ENCODE results near the gene TRIM7. TPM values are rescaled to one million over a fixed set of nuclear protein-coding genes. Genes with fewer than 3 reads are reported as not detected.
A peak's percentile ranks its signal among the peaks of the same experiment; 100 is the strongest.

Gene TRIM7
- total and polyA plus RNA-seq, 9 of the 15 experiments (the other 6 are each of a cell fraction or from before 2014, with no cell fraction given): 2.6 to 14.9 (median 8.9) TPM

DNA sequence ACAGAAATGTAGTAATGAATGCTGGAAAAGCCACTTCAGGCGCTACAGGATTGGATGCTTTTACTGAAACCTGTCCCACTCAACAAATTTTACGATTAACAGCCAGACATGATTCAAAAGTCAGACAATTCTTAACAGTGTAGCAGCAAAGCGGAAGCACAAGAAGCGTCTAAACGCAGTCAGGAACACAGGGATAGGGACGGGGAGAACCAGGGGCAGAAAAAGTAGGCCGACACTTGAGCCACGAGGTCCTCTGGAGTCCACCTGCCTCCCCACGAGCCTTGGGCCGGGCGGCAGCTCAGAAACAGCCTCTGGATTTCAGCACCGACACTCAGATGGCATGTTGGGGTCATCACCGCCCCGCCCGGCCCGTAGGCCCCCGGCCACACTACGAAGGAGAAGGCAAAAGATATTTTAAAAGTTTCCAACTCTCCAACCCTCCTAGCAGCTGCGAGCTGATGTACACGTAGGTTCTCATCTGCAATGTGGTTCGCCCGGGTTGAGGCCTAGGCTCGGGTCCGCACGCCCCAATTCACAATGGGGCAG lies 38.1 kb upstream of the TRIM7 start (continued):
- TF ChIP-seq RBM39 (optimal IDR thresholded peaks at IDR 0.05; ENCODE audit: low read depth, low read length) (peak; percentile 26), CHD1 (IDR thresholded peaks at IDR 0.05; ENCODE audit: low read length) (peak; percentile 94), ZC3H4 (CRISPR knock-in tag; IDR thresholded peaks at IDR 0.05; ENCODE audit: borderline replicate concordance) (0 out of 2 replicates have a peak, but pooled peaks have one; percentile 72), RBM34 (IDR thresholded peaks at IDR 0.05; ENCODE audit: borderline replicate concordance, insufficient read depth, low read length) (no peak), TAF9B (IDR thresholded peaks at IDR 0.05; ENCODE audit: partially characterized antibody) (no peak), KAT7 (CRISPR knock-in tag; IDR thresholded peaks at IDR 0.05; ENCODE audit: borderline replicate concordance) (0 out of 2 replicates have a peak, but pooled peaks have one; percentile 71), PHTF2 (CRISPR knock-in tag; IDR thresholded peaks at IDR 0.05) (no peak), SP2 (IDR thresholded peaks at IDR 0.05; ENCODE audit: extremely low read depth, low read depth, low read length, poor library complexity, severe bottlenecking) (no peak), TARDBP (IDR thresholded peaks at IDR 0.05) (no peak), LCOR (CRISPR knock-in tag; IDR thresholded peaks at IDR 0.05) (no peak), DIDO1 (tag; IDR thresholded peaks at IDR 0.05; ENCODE audit: low read depth) (no peak), MEF2D (tag; conservative IDR thresholded peaks at IDR 0.05; ENCODE audit: low read depth) (no peak), ZKSCAN1 (IDR thresholded peaks at IDR 0.05; ENCODE audit: low read depth, low read length) (no peak), ZKSCAN3 (CRISPR knock-in tag; IDR thresholded peaks at IDR 0.05) (no peak), TBP (optimal IDR thresholded peaks at IDR 0.05; ENCODE audit: low read depth, low read length) (no peak), PHF21A (IDR thresholded peaks at IDR 0.05; ENCODE audit: borderline replicate concordance, low read depth) (no peak), SRSF7 (optimal IDR thresholded peaks at IDR 0.05; ENCODE audit: low read depth, low read length) (no peak), CBX1 (IDR thresholded peaks at IDR 0.05; ENCODE audit: low read depth) (no peak), NR2C1 (IDR thresholded peaks at IDR 0.05) (no peak), NR2C1 (tag; IDR thresholded peaks at IDR 0.05) (no peak), SMARCC2 (IDR thresholded peaks at IDR 0.05; ENCODE audit: low read depth) (no peak), DDX20 (tag; IDR thresholded peaks at IDR 0.05; ENCODE audit: low read depth) (no peak), ATF1 (CRISPR knock-in tag; IDR thresholded peaks at IDR 0.05) (no peak), ATF1 (tag; IDR thresholded peaks at IDR 0.05) (no peak)
- TF ChIP-seq, protein P1, sequence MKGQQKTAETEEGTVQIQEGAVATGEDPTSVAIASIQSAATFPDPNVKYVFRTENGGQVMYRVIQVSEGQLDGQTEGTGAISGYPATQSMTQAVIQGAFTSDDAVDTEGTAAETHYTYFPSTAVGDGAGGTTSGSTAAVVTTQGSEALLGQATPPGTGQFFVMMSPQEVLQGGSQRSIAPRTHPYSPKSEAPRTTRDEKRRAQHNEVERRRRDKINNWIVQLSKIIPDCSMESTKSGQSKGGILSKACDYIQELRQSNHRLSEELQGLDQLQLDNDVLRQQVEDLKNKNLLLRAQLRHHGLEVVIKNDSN (CRISPR knock-in tag; IDR thresholded peaks at IDR 0.05): 0 out of 2 replicates have a peak, but pooled peaks have one; percentile 36
- TF ChIP-seq, protein P2, sequence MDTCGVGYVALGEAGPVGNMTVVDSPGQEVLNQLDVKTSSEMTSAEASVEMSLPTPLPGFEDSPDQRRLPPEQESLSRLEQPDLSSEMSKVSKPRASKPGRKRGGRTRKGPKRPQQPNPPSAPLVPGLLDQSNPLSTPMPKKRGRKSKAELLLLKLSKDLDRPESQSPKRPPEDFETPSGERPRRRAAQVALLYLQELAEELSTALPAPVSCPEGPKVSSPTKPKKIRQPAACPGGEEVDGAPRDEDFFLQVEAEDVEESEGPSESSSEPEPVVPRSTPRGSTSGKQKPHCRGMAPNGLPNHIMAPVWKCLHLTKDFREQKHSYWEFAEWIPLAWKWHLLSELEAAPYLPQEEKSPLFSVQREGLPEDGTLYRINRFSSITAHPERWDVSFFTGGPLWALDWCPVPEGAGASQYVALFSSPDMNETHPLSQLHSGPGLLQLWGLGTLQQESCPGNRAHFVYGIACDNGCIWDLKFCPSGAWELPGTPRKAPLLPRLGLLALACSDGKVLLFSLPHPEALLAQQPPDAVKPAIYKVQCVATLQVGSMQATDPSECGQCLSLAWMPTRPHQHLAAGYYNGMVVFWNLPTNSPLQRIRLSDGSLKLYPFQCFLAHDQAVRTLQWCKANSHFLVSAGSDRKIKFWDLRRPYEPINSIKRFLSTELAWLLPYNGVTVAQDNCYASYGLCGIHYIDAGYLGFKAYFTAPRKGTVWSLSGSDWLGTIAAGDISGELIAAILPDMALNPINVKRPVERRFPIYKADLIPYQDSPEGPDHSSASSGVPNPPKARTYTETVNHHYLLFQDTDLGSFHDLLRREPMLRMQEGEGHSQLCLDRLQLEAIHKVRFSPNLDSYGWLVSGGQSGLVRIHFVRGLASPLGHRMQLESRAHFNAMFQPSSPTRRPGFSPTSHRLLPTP (IDR thresholded peaks at IDR 0.05; ENCODE audit: borderline replicate concordance, extremely low read depth, insufficient read length): no peak
